ENCODE measurements around the gene GREB1L.

The GREB1L gene

GRCh38 chr18:21359746-21360145 lies 117.7 kb downstream of the GREB1L start:
- Histone ChIP-seq H3K4ac (ENCODE audit: low read length) (no peak overlapping the region), H3K23ac (ENCODE audit: low read depth, low read length, poor library complexity) (no peak overlapping the region), H3K4me1 (ENCODE audit: control insufficient read depth in 2 of 2, insufficient read depth in 1 of 2, low read depth in 1 of 2, low read length in 2 of 2) (peaks cover 9 to 11% of the 10 kb centered on the region in 2 donors), H2BK5ac (ENCODE audit: low read length) (no peak overlapping the region), H2BK120ac (ENCODE audit: low read depth, low read length) (no peak overlapping the region), H3K36me3 (replicated peaks in 1 of 2; ENCODE audit: control insufficient read depth in 2 of 2, insufficient read depth in 2 of 2, low read length in 2 of 2) (peaks cover 0 to 12% of the 10 kb centered on the region in 2 donors), H3K4me3 (ENCODE audit: low read length in 2 of 2) (no peak overlapping the region), H3K4me2 (ENCODE audit: insufficient read depth, low read length, poor library complexity, severe bottlenecking) (no peak overlapping the region), H3K18ac (ENCODE audit: low read length) (no peak overlapping the region), H2AK5ac (ENCODE audit: low read depth, low read length) (no peak overlapping the region), H3K27ac (replicated peaks; ENCODE audit: low read length) (no peak overlapping the region), H2BK15ac (ENCODE audit: low read length) (no peak overlapping the region), H3K9me3 (replicated peaks in 1 of 2; ENCODE audit: control insufficient read depth in 2 of 2, insufficient read depth in 1 of 2, low read depth in 1 of 2, low read length in 2 of 2) (peaks cover 0 to 7% of the 10 kb centered on the region in 2 donors), H4K91ac (ENCODE audit: low read depth, low read length, poor library complexity) (no peak overlapping the region), H2BK12ac (ENCODE audit: low read length) (no peak overlapping the region), H4K8ac (ENCODE audit: low read depth, low read length) (no peak overlapping the region), H2AFZ (ENCODE audit: low read length) (no peak overlapping the region), H3K27me3 (ENCODE audit: control insufficient read depth in 3 of 3, insufficient read depth in 3 of 3, low read depth in 1 of 3, low read length in 3 of 3) (no peaks in the 10 kb centered on the region), H3K9ac (ENCODE audit: low read depth, low read length, poor library complexity) (no peak overlapping the region), H3K14ac (ENCODE audit: low read length) (no peak overlapping the region), H3K79me1 (ENCODE audit: low read depth, low read length) (no peaks in the 10 kb centered on the region)
- no peak for DNase-seq (ENCODE audit: low spot score)

- Histone ChIP-seq H3K36me3 (replicated peaks in 1 of 2; ENCODE audit: control insufficient read depth in 2 of 2, insufficient read depth in 2 of 2, low read length in 2 of 2) (peaks cover 0 to 8% of the 10 kb centered on the region in 2 donors), H3K4me1 (ENCODE audit: control insufficient read depth in 2 of 2, insufficient read depth in 1 of 2, low read depth in 1 of 2, low read length in 2 of 2) (peaks cover 9 to 17% of the 10 kb centered on the region in 2 donors), H2AFZ (ENCODE audit: low read length) (no peak overlapping the region), H4K91ac (ENCODE audit: low read depth, low read length, poor library complexity) (no peak overlapping the region), H3K18ac (ENCODE audit: low read length) (no peak overlapping the region), H3K9ac (ENCODE audit: low read depth, low read length, poor library complexity) (no peak overlapping the region), H3K4me3 (ENCODE audit: low read length in 2 of 2) (peak overlapping the region in 1 of 2 donors; percentile 42), H3K27me3 (ENCODE audit: control insufficient read depth in 3 of 3, insufficient read depth in 3 of 3, low read depth in 1 of 3, low read length in 3 of 3) (no peaks in the 10 kb centered on the region), H3K4ac (ENCODE audit: low read length) (no peak overlapping the region), H3K4me2 (ENCODE audit: insufficient read depth, low read length, poor library complexity, severe bottlenecking) (peak overlapping the region; percentile 19), H3K23ac (ENCODE audit: low read depth, low read length, poor library complexity) (no peak overlapping the region), H3K14ac (ENCODE audit: low read length) (no peak overlapping the region), H4K8ac (ENCODE audit: low read depth, low read length) (no peak overlapping the region), H2BK5ac (ENCODE audit: low read length) (no peak overlapping the region), H3K27ac (replicated peaks; ENCODE audit: low read length) (peak overlapping the region; percentile 51), H2AK5ac (ENCODE audit: low read depth, low read length) (no peak overlapping the region), H2BK12ac (ENCODE audit: low read length) (no peak overlapping the region), H2BK15ac (ENCODE audit: low read length) (no peak overlapping the region), H3K79me1 (ENCODE audit: low read depth, low read length) (no peaks in the 10 kb centered on the region), H2BK120ac (ENCODE audit: low read depth, low read length) (no peak overlapping the region), H3K9me3 (replicated peaks in 1 of 2; ENCODE audit: control insufficient read depth in 2 of 2, insufficient read depth in 1 of 2, low read depth in 1 of 2, low read length in 2 of 2) (peaks cover 0 to 5% of the 10 kb centered on the region in 2 donors)
- DNase-seq (ENCODE audit: low spot score), result no peak
Measured at GRCh38 chr18:21361307-21361880, 119.4 kb downstream of the GREB1L start.

GRCh38 chr18:21362831-21363230 lies 120.8 kb downstream of the GREB1L start:
- H3K4me2 ChIP-seq (ENCODE audit: insufficient read depth, low read length, poor library complexity, severe bottlenecking), result no peak overlapping the region
- H4K91ac ChIP-seq (ENCODE audit: low read depth, low read length, poor library complexity), result no peak overlapping the region
- H2BK15ac ChIP-seq (ENCODE audit: low read length), result no peak overlapping the region
- H3K9ac ChIP-seq (ENCODE audit: low read depth, low read length, poor library complexity), result no peak overlapping the region
- no peak overlapping the region for H3K4ac ChIP-seq (ENCODE audit: low read length)
- no peaks in the 10 kb centered on the region for H3K9me3 ChIP-seq (replicated peaks in 1 of 2; ENCODE audit: control insufficient read depth in 2 of 2, insufficient read depth in 1 of 2, low read depth in 1 of 2, low read length in 2 of 2)
- peak overlapping the region; percentile 55 for H3K27ac ChIP-seq (replicated peaks; ENCODE audit: low read length)
- peaks cover 0 to 3% of the 10 kb centered on the region in 2 donors for H3K36me3 ChIP-seq (replicated peaks in 1 of 2; ENCODE audit: control insufficient read depth in 2 of 2, insufficient read depth in 2 of 2, low read length in 2 of 2)
- no peak overlapping the region for H3K23ac ChIP-seq (ENCODE audit: low read depth, low read length, poor library complexity)
- H4K8ac ChIP-seq (ENCODE audit: low read depth, low read length), result no peak overlapping the region
- no peak overlapping the region for H2AK5ac ChIP-seq (ENCODE audit: low read depth, low read length)
- H3K4me1 ChIP-seq (ENCODE audit: control insufficient read depth in 2 of 2, insufficient read depth in 1 of 2, low read depth in 1 of 2, low read length in 2 of 2), result peaks cover 9 to 28% of the 10 kb centered on the region in 2 donors
- H3K14ac ChIP-seq (ENCODE audit: low read length), result no peak overlapping the region
- no peaks in the 10 kb centered on the region for H3K27me3 ChIP-seq (ENCODE audit: control insufficient read depth in 3 of 3, insufficient read depth in 3 of 3, low read depth in 1 of 3, low read length in 3 of 3)
- no peak overlapping the region for H2BK5ac ChIP-seq (ENCODE audit: low read length)
- no peak overlapping the region for H2AFZ ChIP-seq (ENCODE audit: low read length)
- no CpG with 5 or more reads among the region's 1 CpG for WGBS, 2 donors (ENCODE audit: extremely low coverage in 2 of 2, insufficient read length in 2 of 2, insufficient replicate concordance in 1 of 2)
- DNase-seq (ENCODE audit: low spot score), result no peak
- no peak overlapping the region for H3K18ac ChIP-seq (ENCODE audit: low read length)
- no peak overlapping the region for H2BK120ac ChIP-seq (ENCODE audit: low read depth, low read length)
- peak overlapping the region in 1 of 2 donors; percentile 42 for H3K4me3 ChIP-seq (ENCODE audit: low read length in 2 of 2)
- H2BK12ac ChIP-seq (ENCODE audit: low read length), result no peak overlapping the region
- H3K79me1 ChIP-seq (ENCODE audit: low read depth, low read length), result no peaks in the 10 kb centered on the region

GRCh38 chr18:21363348-21363747 lies 121.3 kb downstream of the GREB1L start:
- Histone ChIP-seq H3K79me1 (ENCODE audit: low read depth, low read length) (no peaks in the 10 kb centered on the region), H3K9ac (ENCODE audit: low read depth, low read length, poor library complexity) (no peak overlapping the region), H3K9me3 (replicated peaks in 1 of 2; ENCODE audit: control insufficient read depth in 2 of 2, insufficient read depth in 1 of 2, low read depth in 1 of 2, low read length in 2 of 2) (no peaks in the 10 kb centered on the region), H2AK5ac (ENCODE audit: low read depth, low read length) (no peak overlapping the region), H3K18ac (ENCODE audit: low read length) (no peak overlapping the region), H2BK15ac (ENCODE audit: low read length) (no peak overlapping the region), H2BK5ac (ENCODE audit: low read length) (no peak overlapping the region), H3K27ac (replicated peaks; ENCODE audit: low read length) (peak overlapping the region; percentile 38), H3K14ac (ENCODE audit: low read length) (no peak overlapping the region), H3K27me3 (ENCODE audit: control insufficient read depth in 3 of 3, insufficient read depth in 3 of 3, low read depth in 1 of 3, low read length in 3 of 3) (no peaks in the 10 kb centered on the region), H2BK12ac (ENCODE audit: low read length) (no peak overlapping the region), H4K91ac (ENCODE audit: low read depth, low read length, poor library complexity) (no peak overlapping the region), H3K4me1 (ENCODE audit: control insufficient read depth in 2 of 2, insufficient read depth in 1 of 2, low read depth in 1 of 2, low read length in 2 of 2) (peaks cover 9 to 33% of the 10 kb centered on the region in 2 donors), H3K36me3 (replicated peaks in 1 of 2; ENCODE audit: control insufficient read depth in 2 of 2, insufficient read depth in 2 of 2, low read length in 2 of 2) (peaks cover 0 to 8% of the 10 kb centered on the region in 2 donors), H2AFZ (ENCODE audit: low read length) (no peak overlapping the region), H3K23ac (ENCODE audit: low read depth, low read length, poor library complexity) (no peak overlapping the region), H4K8ac (ENCODE audit: low read depth, low read length) (no peak overlapping the region), H3K4ac (ENCODE audit: low read length) (no peak overlapping the region), H3K4me3 (ENCODE audit: low read length in 2 of 2) (peak overlapping the region in 1 of 2 donors; percentile 46), H2BK120ac (ENCODE audit: low read depth, low read length) (no peak overlapping the region), H3K4me2 (ENCODE audit: insufficient read depth, low read length, poor library complexity, severe bottlenecking) (no peak overlapping the region)
- DNase-seq (ENCODE audit: low spot score), result no peak
- no CpG with 5 or more reads among the region's 1 CpG for WGBS, 2 donors (ENCODE audit: extremely low coverage in 2 of 2, insufficient read length in 2 of 2, insufficient replicate concordance in 1 of 2)
